Endothelial cell of umbilical vein (primary cell): ENCODE data around the gene ATP6V1E1. TPM values are rescaled to one million over a fixed set of nuclear protein-coding genes. Genes with fewer than 3 reads are reported as not detected.

Source experiments
- BruUV-seq: library from RNA; stranded (reverse); fragments of 400-500 nt; replicated peaks from 2 replicates; lab custom pipeline; 2021; lab: Mats Ljungman, UMichigan
- CTCF ChIA-PET: fragments of 300-600, 350-600 bp; sonication (Branson Sonifier 250); formaldehyde crosslinking; loops from one replicate; lab custom pipeline; 2021; ENCODE audit warnings: antibody characterized with exemption, inconsistent platforms; lab: Charles Lee
- POLR2A ChIA-PET: fragments of 300-600, 350-600 bp; sonication (Branson Sonifier 250); formaldehyde crosslinking; loops from one replicate; lab custom pipeline; 2021; ENCODE audit warnings: antibody characterized with exemption, inconsistent platforms; lab: Charles Lee
- DNase-seq: peaks from one replicate; pipeline ENCODE4 v3.0.0-alpha.2; 2011; ENCODE audit warnings: low read depth, low spot score
- FAIRE-seq: peaks from 2 replicates; lab custom pipeline; 2011; peaks lifted over from hg19 to GRCh38; lab: Jason Lieb, UNC
- H2AFZ ChIP-seq: 2 replicates; pipeline ENCODE4 v1.6.0; 2012; ENCODE audit warnings: low read depth, low read length, control low read depth, inconsistent platforms
- H3K27ac ChIP-seq: 2 replicates; pipeline ENCODE4 v1.5.1; 2011; ENCODE audit warnings: low read depth, mild to moderate bottlenecking, control low read depth, low read length, moderate library complexity; ENCODE audit not compliant: insufficient read depth
- H3K27me3 ChIP-seq, 2 experiments: 2 replicates each; pipeline versions ENCODE4 v1.6.0 to v1.6.1; 2011; ENCODE audit warnings: low read length in 2 of 2, mixed read lengths in 1 of 2; ENCODE audit not compliant: control insufficient read depth in 2 of 2, insufficient read depth in 2 of 2
- H3K36me3 ChIP-seq, 2 experiments: 2 replicates in 1 of 2; 3 replicates in 1 of 2; pipeline ENCODE4 v1.5.1; 2011; ENCODE audit warnings: low read length in 2 of 2, mild to moderate bottlenecking in 1 of 2, moderate library complexity in 1 of 2; ENCODE audit not compliant: control insufficient read depth in 2 of 2, insufficient read depth in 2 of 2; ENCODE audit errors: extremely low read depth in 1 of 2
- H3K4me1 ChIP-seq: 3 replicates; pipeline ENCODE4 v1.5.1; 2011; ENCODE audit warnings: mild to moderate bottlenecking, low read length; ENCODE audit not compliant: control insufficient read depth, insufficient read depth; ENCODE audit errors: extremely low read depth
- H3K4me2 ChIP-seq: 2 replicates; pipeline ENCODE4 v1.6.1; 2011; ENCODE audit warnings: low read length, control low read depth, mixed read lengths; ENCODE audit not compliant: insufficient read depth
- H3K4me3 ChIP-seq, 3 experiments: fragments of 200-600 bp in 1 of 3; sonication (generic), shearing (Covaris generic) in 1 of 3; replicated peaks in 1 of 3; 2 replicates each; pipeline ENCODE4 v1.5.1; 2011 to 2016; ENCODE audit warnings: control low read depth in 3 of 3, low read length in 3 of 3, mild to moderate bottlenecking in 2 of 3, inconsistent platforms in 1 of 3, low read depth in 1 of 3, moderate library complexity in 1 of 3; ENCODE audit not compliant: insufficient read depth in 1 of 3
- H3K79me2 ChIP-seq: 2 replicates; pipeline ENCODE4 v1.6.0; 2012; ENCODE audit warnings: low read length, inconsistent platforms; ENCODE audit not compliant: control insufficient read depth, insufficient read depth
- H3K9ac ChIP-seq: replicated peaks from 2 replicates; pipeline ENCODE3; 2011; ENCODE audit warnings: low read length, control low read depth; ENCODE audit not compliant: insufficient read depth; ENCODE audit errors: extremely low read depth
- H3K9me1 ChIP-seq: replicated peaks from 3 replicates; pipeline ENCODE4 v1.6.0; 2011; ENCODE audit warnings: mild to moderate bottlenecking, low read length; ENCODE audit not compliant: control insufficient read depth, insufficient read depth; ENCODE audit errors: extremely low read depth
- H3K9me3 ChIP-seq: replicated peaks from 2 replicates; pipeline ENCODE4 v1.5.1; 2012; ENCODE audit warnings: low read length, inconsistent platforms; ENCODE audit not compliant: control insufficient read depth, insufficient read depth
- H4K20me1 ChIP-seq: replicated peaks from 2 replicates; pipeline ENCODE3; 2011; ENCODE audit warnings: mild to moderate bottlenecking, low read length; ENCODE audit not compliant: control insufficient read depth, insufficient read depth; ENCODE audit errors: extremely low read depth
- CTCF ChIP-seq, 2 donors: IDR thresholded peaks; 1 replicate in 1 of 2; 2 replicates in 1 of 2; pipeline ENCODE4 v1.5.1; 2011; ENCODE audit warnings: low read length in 2 of 2, mild to moderate bottlenecking in 2 of 2, moderate library complexity in 2 of 2, control low read depth in 1 of 2, inconsistent platforms in 1 of 2, low read depth in 1 of 2; ENCODE audit not compliant: insufficient read depth in 1 of 2; ENCODE audit errors: extremely low read depth in 1 of 2
- EZH2 ChIP-seq: IDR thresholded peaks from 2 replicates; pipeline ENCODE4 v1.6.1; 2012; ENCODE audit warnings: borderline replicate concordance, low read depth, mild to moderate bottlenecking, moderate library complexity, low read length, inconsistent platforms; ENCODE audit not compliant: severe bottlenecking
- FOS ChIP-seq: IDR thresholded peaks from 2 replicates; pipeline ENCODE4 v1.6.1; 2011; ENCODE audit warnings: mild to moderate bottlenecking, low read length, moderate library complexity, borderline replicate concordance; ENCODE audit not compliant: insufficient read depth
- GATA2 ChIP-seq: IDR thresholded peaks from 2 replicates; pipeline ENCODE4 v1.7.0; 2011; ENCODE audit warnings: low read depth, mild to moderate bottlenecking, moderate library complexity, mixed read lengths, low read length; ENCODE audit not compliant: insufficient read length, insufficient read depth
- JUN ChIP-seq: IDR thresholded peaks from 2 replicates; pipeline ENCODE4 v1.6.1; 2011; ENCODE audit warnings: borderline replicate concordance, low read depth; ENCODE audit not compliant: insufficient read length, insufficient read depth
- MYC ChIP-seq: IDR thresholded peaks from one replicate; pipeline ENCODE4 v1.6.1; 2011; ENCODE audit warnings: mild to moderate bottlenecking, low read depth, low read length
- POLR2A ChIP-seq: IDR thresholded peaks from 2 replicates; pipeline ENCODE4 v1.6.1; 2012; ENCODE audit warnings: low read depth, mild to moderate bottlenecking, control low read depth, low read length
- POLR2AphosphoS5 ChIP-seq: IDR thresholded peaks from 2 replicates; pipeline ENCODE4 v1.6.1; 2012; ENCODE audit warnings: low read depth, mild to moderate bottlenecking, control low read depth, low read length, moderate library complexity; ENCODE audit not compliant: insufficient read depth
- dilution Hi-C: fragments of 300-500 bp; cut with MboI; formaldehyde crosslinking; loops from one replicate; pipeline ENCODE4 v1.15.0; 2019; ENCODE audit warnings: low sequenced_read_pairs; ENCODE audit not compliant: extremely low pct_ligation_motif_present
- intact Hi-C: fragments of 100-400 bp; cut with micrococcal nuclease; formaldehyde crosslinking; loops from one replicate; pipeline ENCODE4 v1.10.0; 2022
- polyA plus RNA-seq, 4 experiments: library from polyadenylated mRNA; depleted of rRNA in 3 of 4; stranded (reverse) in 3 of 4; unstranded in 1 of 4; fragments of >200 nt; gene quantifications; 2 replicates each; pipeline versions ENCODE4 v1.2.1 to v1.2.3, GENCODE V29; 2011 to 2012; ENCODE audit warnings: missing spikeins in 1 of 4
- total RNA-seq: library from RNA; stranded (reverse); gene quantifications from 2 replicates; pipeline ENCODE4 v1.2.3, GENCODE V29; 2021
- TF ChIP-seq, protein P1 (sequence below): IDR thresholded peaks from 2 replicates; pipeline ENCODE4 v1.6.1; 2011; ENCODE audit not compliant: insufficient read depth, insufficient read length

The ATP6V1E1 gene
- total and polyA plus RNA-seq, 2 donors (not counting 3 experiments of a cell fraction or from before 2014, with no cell fraction given) = 95.2 to 113 TPM

DNA sequence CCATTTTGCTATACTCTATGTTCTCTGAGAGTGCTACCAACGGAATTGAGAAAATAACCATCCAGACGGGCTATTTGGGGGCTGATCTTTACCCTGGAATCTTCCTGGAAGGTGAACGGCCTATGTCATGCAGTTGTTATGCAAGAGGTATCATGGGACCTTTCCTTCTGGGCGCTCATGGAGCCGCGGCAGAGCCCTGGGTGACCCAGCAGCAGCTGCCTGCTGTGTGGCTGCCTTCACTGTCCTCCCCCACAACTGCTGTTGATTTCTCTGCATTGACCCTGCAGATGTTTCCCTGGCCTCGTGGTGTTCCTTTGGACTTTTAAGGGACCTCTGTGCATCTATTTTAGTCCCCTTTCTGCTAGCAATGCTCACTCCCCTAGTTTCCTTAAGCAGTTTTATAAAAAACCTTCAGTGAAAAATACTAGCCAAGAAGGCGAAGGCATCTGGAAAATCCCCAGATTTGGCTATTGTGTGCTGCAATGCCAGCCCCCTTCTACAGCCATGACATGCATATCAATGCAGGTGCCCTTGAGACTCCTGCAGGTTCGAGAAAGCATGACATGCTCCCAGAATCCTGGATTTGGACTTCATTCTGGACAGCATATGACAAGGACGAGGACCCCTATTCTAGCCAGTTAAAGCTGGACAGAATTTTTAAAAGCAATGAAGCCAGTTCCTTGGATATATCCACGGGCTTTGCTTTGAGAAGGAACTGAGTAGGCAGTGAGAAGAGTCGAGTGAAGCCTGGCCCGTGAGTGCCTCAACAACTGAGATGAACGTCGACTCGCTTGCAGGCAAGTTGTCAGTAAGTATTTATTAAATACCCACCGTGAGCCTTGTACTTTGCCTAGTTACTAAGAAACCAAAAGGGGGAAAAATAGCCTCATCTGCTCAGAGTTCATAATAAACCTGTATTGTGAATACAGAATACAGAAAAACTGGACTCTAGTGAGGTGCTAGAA, 65.4 kb downstream of the ATP6V1E1 start, which contains the start of gene SLC25A18:
Gene SLC25A18, plus strand, starts transcription at position 593 of the 965 bp plus-strand sequence. CDS start 16,447 bp downstream, outside the sequence.
- FAIRE-seq (no peak), DNase-seq (no peak)
- Histone ChIP-seq H3K9me1 (no peaks in the 10 kb centered on the region), H3K36me3 (no peaks in the 10 kb centered on the region), H3K9me3 (no peaks in the 10 kb centered on the region), H3K27ac (no peak within 1 kb of the TSS), H3K79me2 (no peaks in the 10 kb centered on the region), H3K4me1 (no peaks in the 10 kb centered on the region), H3K4me2 (no peak within 1 kb of the TSS), H3K9ac (no peak within 1 kb of the TSS), H4K20me1 (no peaks in the 10 kb centered on the region), H3K27me3 (peaks cover 3 to 6% of the 10 kb centered on the region in 2 experiments), H2AFZ (no peak within 1 kb of the TSS), H3K4me3 (no peak within 1 kb of the TSS)
- ChIA-PET CTCF (no interaction called here), POLR2A (no interaction called here)
- intact Hi-C loops = no loop called here
- BruUV-seq = no TSS peak
- TF ChIP-seq POLR2A = no peak
- no peak for TF ChIP-seq CTCF (IDR thresholded peaks at IDR 0.05; ENCODE audit: extremely low read depth in 1 of 2, insufficient read depth in 1 of 2, low read depth in 1 of 2, low read length in 2 of 2)
- TF ChIP-seq EZH2 = no peak
- TF ChIP-seq FOS = no peak
- TF ChIP-seq, protein P1, sequence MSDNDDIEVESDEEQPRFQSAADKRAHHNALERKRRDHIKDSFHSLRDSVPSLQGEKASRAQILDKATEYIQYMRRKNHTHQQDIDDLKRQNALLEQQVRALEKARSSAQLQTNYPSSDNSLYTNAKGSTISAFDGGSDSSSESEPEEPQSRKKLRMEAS = no peak
- TF ChIP-seq MYC = no peak
- TF ChIP-seq POLR2AphosphoS5 = no peak
- no peak for TF ChIP-seq JUN
- TF ChIP-seq GATA2 = no peak
- dilution Hi-C loops = no loop called here
